Amygdala (tissue), 56 donors: Measurements from ENCODE around the gene LCE1D.

ENCODE experiments used
- DNase-seq, 56 donors: peaks; one replicate each; lab custom pipeline; 2025; lab: John Stamatoyannopoulos, UW

The LCE1D gene

GRCh38 chr1:152796421-152796820 is at the start of gene LCE1D:
Gene LCE1D (plus strand): TSS chr1:152796721. CDS start chr1:152797795, 1,074 bp downstream.
- DNase-seq, result no peak

- DNase-seq, result no peak
Measured at GRCh38 chr1:152747831-152748230, 48.7 kb upstream of the LCE1D start.

- DNase-seq, result no peak
Measured at GRCh38 chr1:152752225-152752624, 44.3 kb upstream of the LCE1D start.

GRCh38 chr1:152753586-152753985 is 42.9 kb upstream of the LCE1D start:
- no peak for DNase-seq

GRCh38 chr1:152756872-152757271 is 39.6 kb upstream of the LCE1D start:
- DNase-seq, result no peak

GRCh38 chr1:152757747-152758146 is 38.8 kb upstream of the LCE1D start, which contains the start of gene KPRP:
Gene KPRP (plus strand): TSS chr1:152758025. CDS start chr1:152759589, 1,564 bp downstream.
- no peak for DNase-seq

- DNase-seq, result no peak
Measured at GRCh38 chr1:152758636-152759035, 37.9 kb upstream of the LCE1D start.

GRCh38 chr1:152759453-152760173 is 36.9 kb upstream of the LCE1D start:
- DNase-seq, result no peak

GRCh38 chr1:152760551-152761190 is 35.9 kb upstream of the LCE1D start:
- DNase-seq, result no peak

- DNase-seq, result peak in 5 of 56 donors; percentile 3 to 47 (median 5)
Measured at GRCh38 chr1:152761609-152762213, 34.8 kb upstream of the LCE1D start.

GRCh38 chr1:152768847-152769533 is 27.5 kb upstream of the LCE1D start:
- no peak for DNase-seq

- no peak for DNase-seq
Measured at GRCh38 chr1:152770411-152770810, 26.1 kb upstream of the LCE1D start.

GRCh38 chr1:152774875-152775274 is 21.6 kb upstream of the LCE1D start, which contains the start of gene LCE1F:
Gene LCE1F (plus strand): TSS chr1:152775140. CDS start chr1:152776372, 1,232 bp downstream.
- no peak for DNase-seq

GRCh38 chr1:152776361-152776760 is 20.2 kb upstream of the LCE1D start:
- DNase-seq, result no peak

- no peak for DNase-seq
Measured at GRCh38 chr1:152777510-152778137, 18.9 kb upstream of the LCE1D start.

GRCh38 chr1:152783095-152783494 is 13.4 kb upstream of the LCE1D start:
- no peak for DNase-seq

GRCh38 chr1:152786077-152786476 is 10.4 kb upstream of the LCE1D start, which contains the start of gene LCE1E:
Gene LCE1E (plus strand): TSS chr1:152786257. CDS start chr1:152787300, 1,043 bp downstream.
- DNase-seq, result no peak

GRCh38 chr1:152795686-152796085 is 835 bp upstream of the LCE1D start:
- peak in 1 of 56 donors; percentile 0 for DNase-seq

GRCh38 chr1:152801333-152801732 is 4.8 kb downstream of the LCE1D start:
- no peak for DNase-seq

- no peak for DNase-seq
Measured at GRCh38 chr1:152806576-152806975, 10.1 kb downstream of the LCE1D start, which contains the start of gene LCE1C. Gene LCE1C (minus strand): TSS chr1:152806651. CDS start chr1:152805478, 1,173 bp downstream.
